K562 (cell line): ENCODE measurements around the gene COX20. TPM values are rescaled to one million over a fixed set of nuclear protein-coding genes. Genes with fewer than 3 reads are reported as not detected.
A peak's percentile ranks its signal among the peaks of the same experiment; 100 is the strongest.

ENCODE experiments used
- ATF3 ChIP-seq, 2 experiments: fragments of 450-650 bp in 1 of 2; sonication (generic) in 1 of 2; formaldehyde crosslinking in 1 of 2; IDR thresholded peaks in 1 of 2; conservative IDR thresholded peaks in 1 of 2; 2 replicates each; pipeline versions ENCODE4 v1.6.1 to v1.8.1; 2016 to 2023; ENCODE audit warnings: mild to moderate bottlenecking in 2 of 2, moderate library complexity in 2 of 2, inconsistent platforms in 1 of 2, missing genetic modification reagents in 1 of 2
- CXXC5 ChIP-seq: fragments of 250-450 bp; sonication (Bioruptor Pico); IDR thresholded peaks from 2 replicates; pipeline ENCODE4 v1.8.0; 2022; ENCODE audit warnings: inconsistent platforms, mild to moderate bottlenecking, moderate library complexity
- GTF2A2 ChIP-seq: IDR thresholded peaks from 2 replicates; pipeline ENCODE4 v1.6.1; 2016; ENCODE audit warnings: mild to moderate bottlenecking, missing genetic modification characterization, missing compliant biosample characterization
- GTF3C2 ChIP-seq: IDR thresholded peaks from 3 replicates; pipeline ENCODE4 v1.6.1; 2011; ENCODE audit warnings: borderline replicate concordance, mild to moderate bottlenecking, moderate library complexity; ENCODE audit not compliant: insufficient read length; ENCODE audit errors: extremely low read depth
- HSF4 ChIP-seq: fragments of 250-450 bp; sonication (Bioruptor Pico); IDR thresholded peaks from 2 replicates; pipeline ENCODE4 v2.1.2; 2022; ENCODE audit warnings: mild to moderate bottlenecking, moderate library complexity, borderline replicate concordance
- L3MBTL2 ChIP-seq: fragments of 450-650 bp; IDR thresholded peaks from 2 replicates; pipeline ENCODE4 v1.6.1; 2016; ENCODE audit warnings: mild to moderate bottlenecking, moderate library complexity
- MITF ChIP-seq: IDR thresholded peaks from 2 replicates; pipeline ENCODE4 v1.6.1; 2014; ENCODE audit warnings: antibody characterized with exemption
- MTA2 ChIP-seq: fragments of 450-650 bp; IDR thresholded peaks from 2 replicates; pipeline ENCODE4 v1.6.1; 2016; ENCODE audit warnings: low read depth
- NFRKB ChIP-seq: fragments of 450-650 bp; IDR thresholded peaks from 2 replicates; pipeline ENCODE4 v1.6.1; 2016; ENCODE audit warnings: low read depth
- POLR2AphosphoS5 ChIP-seq: IDR thresholded peaks from 2 replicates; pipeline ENCODE4 v1.6.1; 2011; ENCODE audit warnings: mild to moderate bottlenecking, low read depth, low read length, moderate library complexity; ENCODE audit not compliant: control insufficient read depth, insufficient read depth
- POLR2G ChIP-seq: fragments of 200-400 bp; formaldehyde crosslinking; IDR thresholded peaks from 2 replicates; pipeline ENCODE4 v1.6.1; 2017; ENCODE audit warnings: low read depth, mild to moderate bottlenecking, antibody characterized with exemption, low read length, moderate library complexity
- POLR2H ChIP-seq: IDR thresholded peaks from 2 replicates; pipeline ENCODE4 v1.6.1; 2016; ENCODE audit warnings: missing genetic modification characterization, low read depth, mild to moderate bottlenecking, control low read depth, missing compliant biosample characterization, moderate library complexity
- RBM22 ChIP-seq: fragments of 200-400 bp; formaldehyde crosslinking; IDR thresholded peaks from 2 replicates; pipeline ENCODE4 v1.6.1; 2018; ENCODE audit warnings: low read length, low read depth; ENCODE audit not compliant: poor library complexity, severe bottlenecking
- TCF7 ChIP-seq: sonication (generic); IDR thresholded peaks from 2 replicates; pipeline ENCODE4 v1.6.1; 2016; ENCODE audit warnings: antibody characterized with exemption, borderline replicate concordance
- ZFP91 ChIP-seq: sonication (generic); formaldehyde crosslinking; IDR thresholded peaks from 2 replicates; pipeline ENCODE4 v1.8.0; 2022; ENCODE audit warnings: mild to moderate bottlenecking, missing genetic modification reagents
- ZNF121 ChIP-seq: sonication (generic); formaldehyde crosslinking; conservative IDR thresholded peaks from 2 replicates; pipeline ENCODE4 v1.8.0; 2022; ENCODE audit warnings: missing genetic modification reagents
- ZNF586 ChIP-seq: fragments of 450-650 bp; formaldehyde crosslinking; conservative IDR thresholded peaks from 2 replicates; pipeline ENCODE4 v1.4.0; 2020; ENCODE audit warnings: mild to moderate bottlenecking, moderate library complexity
- ZNF766 ChIP-seq: fragments of 200-800 bp; sonication (Bioruptor generic); conservative IDR thresholded peaks from 2 replicates; pipeline ENCODE4 v1.6.1; 2016; ENCODE audit warnings: missing genetic modification characterization, missing compliant biosample characterization
- polyA plus RNA-seq, 8 experiments: library from polyadenylated mRNA; depleted of rRNA in 4 of 8; stranded (reverse) in 5 of 8; unstranded in 3 of 8; fragments of >200 nt; fragmentation: Nextera tagmentation in 2 of 8; fragmentation: Illumina TruSeq in 1 of 8; extraction: Ambion mirVana in 2 of 8; extraction: Trizol in 1 of 8; gene quantifications; 2 replicates each; pipeline versions ENCODE4 v1.2.1 to v1.2.3, GENCODE V29; 2011 to 2014; ENCODE audit warnings: inconsistent platforms in 1 of 8, missing spikeins in 1 of 8
- total RNA-seq, 7 experiments: library from RNA; depleted of rRNA in 6 of 7; stranded (reverse); fragments of >200 nt in 6 of 7; fragmentation: Illumina TruSeq in 2 of 7; extraction: Trizol in 2 of 7; gene quantifications; 2 replicates each; pipeline versions ENCODE4 v1.2.1 to v1.2.3, GENCODE V29; 2011 to 2021; ENCODE audit warnings: low replicate concordance in 1 of 7

COX20 gene
- total and polyA plus RNA-seq, 9 of the 15 experiments (the other 6 are each of a cell fraction or from before 2014, with no cell fraction given): 41.5 to 192 (median 84.3) TPM

GRCh38 chr1:244843148-244843978 is 7.9 kb downstream of the COX20 start (continued):
- TF ChIP-seq MITF: no peak
- TF ChIP-seq GTF3C2: no peak
- TF ChIP-seq MTA2: no peak
- no peak for TF ChIP-seq NFRKB
- TF ChIP-seq L3MBTL2: no peak
- TF ChIP-seq ZNF121 (CRISPR knock-in tag): no peak
- peak; percentile 18; the same call in 1 of the 2 replicates for TF ChIP-seq POLR2H (tag)
- TF ChIP-seq HSF4 (CRISPR knock-in tag): no peak
- peak; percentile 36 for TF ChIP-seq RBM22
- peak; percentile 36; the same call in 1 of the 2 replicates for TF ChIP-seq POLR2AphosphoS5
- no peak for TF ChIP-seq ZNF766 (CRISPR knock-in tag)
- 0 out of 2 replicates have a peak, but pooled peaks have one; percentile 42 for TF ChIP-seq ATF3 (IDR thresholded peaks at IDR 0.05)
- TF ChIP-seq ATF3 (CRISPR knock-in tag; conservative IDR thresholded peaks at IDR 0.05): no peak
- no peak for TF ChIP-seq TCF7
- no peak for TF ChIP-seq GTF2A2
- TF ChIP-seq POLR2G: peak; percentile 55; the same call in 1 of the 2 replicates
- TF ChIP-seq ZNF586 (CRISPR knock-in tag): no peak
- TF ChIP-seq CXXC5 (CRISPR knock-in tag): 0 out of 2 replicates have a peak, but pooled peaks have one; percentile 18
- no peak for TF ChIP-seq ZFP91 (CRISPR knock-in tag)
